CD14-positive monocyte (primary cell): ENCODE data around the gene REV3L. TPM values are rescaled to one million over a fixed set of nuclear protein-coding genes. Genes with fewer than 3 reads are reported as not detected.

ENCODE experiments used
- DNase-seq, 3 donors: peaks; one replicate each; pipeline ENCODE4 v3.0.0-alpha.2; 2011 to 2022
- H2AFZ ChIP-seq: 2 replicates; pipeline ENCODE4 v1.6.0; 2012; ENCODE audit warnings: mild to moderate bottlenecking, low read depth, low read length, inconsistent platforms; ENCODE audit not compliant: insufficient read depth, poor library complexity, severe bottlenecking
- H3K27ac ChIP-seq, 2 donors: 1 replicate in 1 of 2; 2 replicates in 1 of 2; pipeline ENCODE4 v1.5.1; 2012 to 2013; ENCODE audit warnings: low read length in 2 of 2, control low read depth in 1 of 2, inconsistent platforms in 1 of 2, low read depth in 1 of 2, mild to moderate bottlenecking in 1 of 2
- H3K27me3 ChIP-seq, 2 donors: one replicate each; pipeline versions ENCODE4 v1.6.0 to v1.6.1; 2011 to 2013; ENCODE audit warnings: low read length in 2 of 2; ENCODE audit not compliant: control insufficient read depth in 2 of 2, insufficient read depth in 2 of 2
- H3K36me3 ChIP-seq, 2 donors: replicated peaks in 1 of 2; 1 replicate in 1 of 2; 2 replicates in 1 of 2; pipeline versions ENCODE4 v1.5.1 to v1.6.1; 2012 to 2013; ENCODE audit warnings: low read length in 2 of 2, control low read depth in 1 of 2, inconsistent platforms in 1 of 2, mild to moderate bottlenecking in 1 of 2; ENCODE audit not compliant: insufficient read depth in 2 of 2, control insufficient read depth in 1 of 2
- H3K4me1 ChIP-seq, 2 donors: 1 replicate in 1 of 2; 2 replicates in 1 of 2; pipeline versions ENCODE4 v1.5.1 to v1.6.1; 2012 to 2013; ENCODE audit warnings: low read length in 2 of 2, control low read depth in 1 of 2, inconsistent platforms in 1 of 2, mild to moderate bottlenecking in 1 of 2, moderate library complexity in 1 of 2; ENCODE audit not compliant: insufficient read depth in 2 of 2, control insufficient read depth in 1 of 2
- H3K4me2 ChIP-seq: replicated peaks from 2 replicates; pipeline ENCODE3; 2012; ENCODE audit warnings: low read length, moderate library complexity, mild to moderate bottlenecking; ENCODE audit not compliant: poor library complexity, severe bottlenecking; ENCODE audit errors: extremely low read depth
- H3K4me3 ChIP-seq, 3 experiments: fragments of 200-600 bp in 1 of 3; sonication (generic) in 1 of 3; replicated peaks in 1 of 3; 1 replicate in 2 of 3; 2 replicates in 1 of 3; pipeline ENCODE4 v1.5.1; 2011 to 2013; ENCODE audit warnings: low read length in 3 of 3, mild to moderate bottlenecking in 3 of 3, control low read depth in 2 of 3, low read depth in 2 of 3, inconsistent platforms in 1 of 3, moderate library complexity in 1 of 3
- H3K79me2 ChIP-seq: 2 replicates; pipeline ENCODE4 v1.6.0; 2012; ENCODE audit warnings: mild to moderate bottlenecking, control low read depth, inconsistent platforms, low read length, moderate library complexity; ENCODE audit not compliant: insufficient read depth
- H3K9ac ChIP-seq: 2 replicates; pipeline ENCODE4 v1.6.0; 2017; ENCODE audit warnings: low read length, mild to moderate bottlenecking; ENCODE audit not compliant: insufficient read depth, poor library complexity, severe bottlenecking
- H3K9me3 ChIP-seq, 2 donors: replicated peaks in 1 of 2; 1 replicate in 1 of 2; 2 replicates in 1 of 2; pipeline versions ENCODE4 v1.5.1 to v1.6.1; 2012 to 2013; ENCODE audit warnings: low read length in 2 of 2, control low read depth in 1 of 2; ENCODE audit not compliant: control insufficient read depth in 1 of 2, insufficient read depth in 1 of 2
- H4K20me1 ChIP-seq: 2 replicates; pipeline ENCODE4 v1.6.0; 2012; ENCODE audit warnings: mild to moderate bottlenecking, low read length, control low read depth, moderate library complexity; ENCODE audit not compliant: insufficient read depth
- H3K27ac Mint-ChIP-seq, 7 donors: one replicate each; pipeline ENCODE4 v1.8.0; 2020; ENCODE audit warnings: mild to moderate bottlenecking in 7 of 7, mixed read lengths in 7 of 7, moderate library complexity in 6 of 7, inconsistent platforms in 2 of 7
- H3K27me3 Mint-ChIP-seq, 3 donors: one replicate each; pipeline ENCODE4 v1.8.0; 2021 to 2022; ENCODE audit warnings: low read depth in 3 of 3, mild to moderate bottlenecking in 3 of 3, mixed read lengths in 3 of 3, moderate library complexity in 3 of 3, inconsistent platforms in 1 of 3
- H3K36me3 Mint-ChIP-seq, 2 donors: one replicate each; pipeline ENCODE4 v1.8.0; 2020; ENCODE audit warnings: mixed read lengths in 2 of 2, inconsistent platforms in 1 of 2, mild to moderate bottlenecking in 1 of 2
- H3K4me1 Mint-ChIP-seq: one replicate; pipeline ENCODE4 v1.8.0; 2020; ENCODE audit warnings: mild to moderate bottlenecking, mixed read lengths
- H3K4me3 Mint-ChIP-seq, 2 donors: one replicate each; pipeline ENCODE4 v1.8.0; 2020; ENCODE audit warnings: mild to moderate bottlenecking in 2 of 2, mixed read lengths in 2 of 2, moderate library complexity in 1 of 2
- H3K9me3 Mint-ChIP-seq, 7 donors: one replicate each; pipeline ENCODE4 v1.8.0; 2020 to 2022; ENCODE audit warnings: mixed read lengths in 7 of 7, mild to moderate bottlenecking in 6 of 7, moderate library complexity in 6 of 7, inconsistent platforms in 2 of 7
- WGBS: methylation state at CpG from one replicate; pipeline ENCODE4 v1.1.5; 2013; ENCODE audit warnings: missing lambda C conversion rate; ENCODE audit not compliant: insufficient coverage; 5-methylcytosine and 5-hydroxymethylcytosine counted together
- intact Hi-C, 2 donors: fragments of 100-400 bp; cut with micrococcal nuclease; formaldehyde crosslinking; loops; one replicate each; pipeline versions ENCODE4 v1.15.0 to v1.15.1; 2023
- polyA plus RNA-seq, 3 donors: library from polyadenylated mRNA; depleted of rRNA in 1 of 3; unstranded in 2 of 3; stranded (reverse) in 1 of 3; fragments of 300-500 nt in 2 of 3; fragments of >200 nt in 1 of 3; fragmentation: Illumina TruSeq in 2 of 3; gene quantifications; 1 replicate in 2 of 3; 2 replicates in 1 of 3; pipeline ENCODE4 v1.2.3, GENCODE V29; 2012 to 2021
- TF ChIP-seq, protein P1 (sequence below): fragments of 200-600 bp; IDR thresholded peaks from one replicate; pipeline ENCODE4 v1.8.0; 2022; ENCODE audit warnings: antibody characterized with exemption, mild to moderate bottlenecking

REV3L gene
- polyA plus RNA-seq, 3 donors: 3.4 to 5.7 (median 4.9) TPM

- H3K9ac ChIP-seq: no peak overlapping the region
Observed at GRCh38 chr6:111276335-111276734, 206.7 kb downstream of the REV3L start.

DNA sequence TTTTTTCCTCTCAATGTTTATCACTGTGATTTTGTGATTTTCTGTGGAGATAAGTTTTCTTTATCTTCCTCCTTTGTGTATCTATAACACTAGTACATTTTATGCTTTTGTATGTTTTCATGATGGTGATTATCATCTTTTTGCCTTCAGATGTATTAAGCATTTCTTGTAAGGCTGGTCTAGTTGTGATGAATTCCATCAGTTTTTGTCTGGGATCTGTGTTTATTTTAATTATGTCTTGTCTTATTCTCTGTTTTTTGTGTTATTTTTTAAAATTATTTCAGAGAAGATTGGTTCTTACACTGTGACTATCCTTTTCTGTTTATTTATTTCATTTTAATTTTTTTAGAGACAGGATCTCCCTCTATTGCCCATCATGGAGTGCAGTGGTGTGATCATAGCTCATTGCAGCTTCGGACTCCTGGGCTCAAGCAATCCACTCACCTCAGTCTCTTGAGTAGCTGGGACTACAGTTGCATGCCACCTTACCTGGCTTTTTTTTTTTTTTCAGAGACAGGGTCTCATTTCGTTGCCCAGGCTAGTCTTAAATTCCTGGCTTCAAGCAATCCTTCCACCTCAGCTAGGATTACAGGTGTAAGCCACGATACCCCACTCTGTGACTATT lies 208.3 kb downstream of the REV3L start:
- no peak overlapping the region for H2AFZ ChIP-seq
- H3K4me2 ChIP-seq: no peak overlapping the region
- no peaks in the 10 kb centered on the region for H3K4me1 ChIP-seq
- no peak overlapping the region for H3K9ac ChIP-seq
- H3K27me3 ChIP-seq: no peaks in the 10 kb centered on the region
- Mint-ChIP-seq H3K27me3 (no peaks in the 10 kb centered on the region), H3K9me3 (peaks cover 24 to 42% (median 36%) of the 10 kb centered on the region in 7 donors), H3K4me1 (no peaks in the 10 kb centered on the region), H3K4me3 (no peak overlapping the region), H3K36me3 (peaks cover 67 to 86% of the 10 kb centered on the region in 2 donors), H3K27ac (peak overlapping the region in 2 of 7 donors; percentile 12 to 46)
- no peak for DNase-seq
- TF ChIP-seq, protein P1, sequence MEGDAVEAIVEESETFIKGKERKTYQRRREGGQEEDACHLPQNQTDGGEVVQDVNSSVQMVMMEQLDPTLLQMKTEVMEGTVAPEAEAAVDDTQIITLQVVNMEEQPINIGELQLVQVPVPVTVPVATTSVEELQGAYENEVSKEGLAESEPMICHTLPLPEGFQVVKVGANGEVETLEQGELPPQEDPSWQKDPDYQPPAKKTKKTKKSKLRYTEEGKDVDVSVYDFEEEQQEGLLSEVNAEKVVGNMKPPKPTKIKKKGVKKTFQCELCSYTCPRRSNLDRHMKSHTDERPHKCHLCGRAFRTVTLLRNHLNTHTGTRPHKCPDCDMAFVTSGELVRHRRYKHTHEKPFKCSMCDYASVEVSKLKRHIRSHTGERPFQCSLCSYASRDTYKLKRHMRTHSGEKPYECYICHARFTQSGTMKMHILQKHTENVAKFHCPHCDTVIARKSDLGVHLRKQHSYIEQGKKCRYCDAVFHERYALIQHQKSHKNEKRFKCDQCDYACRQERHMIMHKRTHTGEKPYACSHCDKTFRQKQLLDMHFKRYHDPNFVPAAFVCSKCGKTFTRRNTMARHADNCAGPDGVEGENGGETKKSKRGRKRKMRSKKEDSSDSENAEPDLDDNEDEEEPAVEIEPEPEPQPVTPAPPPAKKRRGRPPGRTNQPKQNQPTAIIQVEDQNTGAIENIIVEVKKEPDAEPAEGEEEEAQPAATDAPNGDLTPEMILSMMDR: no peak
- peaks cover 6% of the 10 kb centered on the region for H3K79me2 ChIP-seq
- H3K9me3 ChIP-seq: peaks cover 18 to 21% of the 10 kb centered on the region in 2 donors
- no peak overlapping the region for H3K4me3 ChIP-seq
- intact Hi-C loops: no loop called here
- H3K36me3 ChIP-seq: peaks cover 63 to 75% of the 10 kb centered on the region in 2 donors
- H4K20me1 ChIP-seq: no peaks in the 10 kb centered on the region
- 100% methylated on average over 1 of the region's 3 CpGs for WGBS
- no peak overlapping the region for H3K27ac ChIP-seq

More at GRCh38 chr6:111276335-111276734, 206.7 kb downstream of the REV3L start:
- Mint-ChIP-seq H3K4me1 (no peaks in the 10 kb centered on the region), H3K27ac (no peak overlapping the region), H3K27me3 (no peaks in the 10 kb centered on the region), H3K4me3 (no peak overlapping the region), H3K36me3 (peaks cover 76 to 88% of the 10 kb centered on the region in 2 donors), H3K9me3 (peaks cover 24 to 38% (median 32%) of the 10 kb centered on the region in 7 donors)
- no peak overlapping the region for H3K4me2 ChIP-seq
- no peaks in the 10 kb centered on the region for H4K20me1 ChIP-seq
- peaks cover 66 to 80% of the 10 kb centered on the region in 2 donors for H3K36me3 ChIP-seq
- H3K27me3 ChIP-seq: no peaks in the 10 kb centered on the region
- WGBS: 80% methylated on average over 1 of the region's 2 CpGs
- no peak overlapping the region for H2AFZ ChIP-seq
- H3K79me2 ChIP-seq: no peaks in the 10 kb centered on the region
- intact Hi-C loops: no loop called here
- H3K4me3 ChIP-seq: no peak overlapping the region
- H3K9me3 ChIP-seq: peaks cover 18 to 21% of the 10 kb centered on the region in 2 donors
- no peak overlapping the region for H3K27ac ChIP-seq
- H3K4me1 ChIP-seq: no peaks in the 10 kb centered on the region
- TF ChIP-seq, protein P1: no peak
- DNase-seq: no peak
